ENCODE measurements around the gene PAQR3. TPM values are rescaled to one million over a fixed set of nuclear protein-coding genes. Genes with fewer than 3 reads are reported as not detected.
"Not testable (repeated sequence)": the region's sequence is repeated elsewhere in the genome, so short reads cannot be mapped to it uniquely, and the experiment has no call there.

Gene PAQR3
- total RNA-seq, 1 experiment from 2014 or later, result 75.6 TPM

DNA sequence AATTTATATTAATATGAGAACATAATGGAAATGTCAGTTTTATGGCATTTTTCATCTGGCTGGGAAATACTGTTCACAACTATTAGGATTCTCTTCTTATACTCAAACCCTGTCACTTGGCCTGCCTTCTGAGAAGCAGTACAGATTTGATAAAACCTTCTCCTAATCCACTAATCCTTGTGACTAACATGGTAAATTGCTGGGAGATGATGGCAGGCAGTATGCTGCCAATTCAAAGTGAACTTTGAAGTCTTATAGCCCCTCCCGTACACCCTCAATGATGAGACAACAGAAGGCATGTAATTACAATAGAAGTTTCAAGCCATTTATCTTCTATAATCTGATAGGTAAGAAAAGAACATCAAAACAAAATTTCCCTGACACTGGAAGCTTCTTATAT lies 36.9 kb downstream of the PAQR3 start:
- Histone ChIP-seq H3K27ac (peak overlapping the region; percentile 24; the same call in 1 of the 2 replicates), H3K9me3 (replicated peaks) (no peaks in the 10 kb centered on the region), H3K4me1 (peaks cover 27% of the 10 kb centered on the region), H3K27me3 (no peaks in the 10 kb centered on the region), H3K36me3 (no peaks in the 10 kb centered on the region), H3K4me3 (no peak overlapping the region)
- peak; percentile 31 to 62 for DNase-seq

DNA sequence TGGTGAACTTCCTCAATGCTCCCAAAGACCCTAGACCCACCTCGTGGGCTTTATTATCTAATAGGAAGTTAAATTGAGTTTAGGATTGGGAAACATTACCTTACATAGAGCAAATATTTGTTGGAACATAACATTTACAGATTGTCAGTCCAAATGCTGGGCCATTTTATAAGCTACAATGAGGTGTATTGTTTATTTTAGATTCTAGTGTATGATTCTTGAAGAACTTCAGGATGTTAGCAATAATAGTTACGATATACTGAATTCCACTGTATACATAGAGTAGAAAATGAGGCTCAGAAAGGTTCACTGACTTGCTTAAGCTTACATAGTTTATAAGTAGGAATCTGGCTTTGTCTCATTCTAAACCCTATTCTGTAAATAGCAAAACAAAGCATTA lies 37.4 kb downstream of the PAQR3 start:
- no peaks in the 10 kb centered on the region for H3K9me3 ChIP-seq (replicated peaks)
- H3K27ac ChIP-seq, result peak overlapping the region; percentile 24; the same call in 1 of the 2 replicates
- H3K4me3 ChIP-seq, result no peak overlapping the region
- peaks cover 27% of the 10 kb centered on the region for H3K4me1 ChIP-seq
- no peaks in the 10 kb centered on the region for H3K36me3 ChIP-seq
- H3K27me3 ChIP-seq, result no peaks in the 10 kb centered on the region
- DNase-seq, result no peak

DNA sequence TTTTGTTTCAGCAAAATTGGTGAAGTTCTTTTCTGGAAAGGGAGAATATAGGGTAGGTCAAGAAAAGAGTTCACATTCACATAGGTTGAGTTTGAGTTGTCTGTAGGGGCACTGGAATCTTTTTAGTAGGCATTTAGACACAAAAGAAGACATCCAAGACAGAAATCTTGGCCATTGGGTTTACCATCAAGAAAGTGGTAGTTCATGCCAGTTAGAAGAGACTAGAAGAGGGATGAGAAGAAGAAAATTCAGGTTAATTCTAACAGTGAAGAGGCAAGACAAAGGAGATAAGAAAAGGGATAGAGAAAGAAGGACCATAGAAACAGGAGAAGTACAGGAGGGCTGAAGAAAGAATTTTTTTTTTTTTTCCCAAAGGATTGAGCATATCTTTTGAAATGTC lies 39.9 kb downstream of the PAQR3 start:
- Histone ChIP-seq H3K4me3 (no peak overlapping the region), H3K4me1 (peaks cover 27% of the 10 kb centered on the region), H3K27me3 (no peaks in the 10 kb centered on the region), H3K27ac (no peak overlapping the region), H3K9me3 (replicated peaks) (no peaks in the 10 kb centered on the region), H3K36me3 (peaks cover 4% of the 10 kb centered on the region; the same call in 1 of the 2 replicates)
- no peak for DNase-seq

DNA sequence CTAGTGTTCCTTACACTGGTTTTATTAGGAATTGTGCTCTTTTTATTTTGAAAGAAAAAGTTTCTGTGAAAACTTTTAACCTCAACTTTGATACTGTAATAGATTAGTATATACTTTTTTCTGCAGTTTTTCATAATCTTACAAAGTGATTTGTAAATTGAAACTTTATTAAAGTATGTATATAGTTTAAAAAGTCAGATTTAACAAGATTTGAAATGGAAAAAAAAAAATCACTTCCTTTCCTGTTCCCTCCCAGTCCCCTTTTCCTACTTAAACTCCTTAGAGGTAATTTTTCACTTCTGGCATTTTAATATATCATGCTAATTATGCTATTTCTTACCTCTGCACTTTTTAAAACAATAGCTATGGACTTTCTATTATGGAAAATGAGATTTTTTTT lies 49.3 kb downstream of the PAQR3 start:
- no peaks in the 10 kb centered on the region for H3K27me3 ChIP-seq
- DNase-seq, result no peak

DNA sequence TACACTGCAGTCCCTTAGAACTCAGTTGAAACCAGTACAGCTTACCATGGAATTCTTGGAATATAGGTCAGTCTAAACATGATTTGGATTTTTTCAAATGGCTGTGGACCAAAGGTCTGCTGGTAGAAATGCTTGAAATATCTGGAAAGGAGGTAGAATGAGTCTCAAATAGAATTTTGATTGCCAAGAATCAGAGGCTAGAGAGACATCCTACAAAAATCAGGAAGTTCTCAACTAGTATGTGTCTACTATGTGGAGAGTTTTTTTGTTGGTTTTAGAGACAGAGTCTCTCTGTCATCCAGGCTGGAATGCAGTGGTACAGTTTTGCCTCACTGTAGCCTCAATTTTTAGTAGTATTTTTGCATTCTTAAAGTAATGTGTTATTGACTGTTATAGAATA lies 53.6 kb downstream of the PAQR3 start:
- no peak overlapping the region for H3K27ac ChIP-seq
- H3K9me3 ChIP-seq (replicated peaks), result no peaks in the 10 kb centered on the region
- no peaks in the 10 kb centered on the region for H3K27me3 ChIP-seq
- no peaks in the 10 kb centered on the region for H3K4me1 ChIP-seq
- H3K4me3 ChIP-seq, result no peak overlapping the region
- H3K36me3 ChIP-seq, result peaks cover 17% of the 10 kb centered on the region; the same call in 1 of the 2 replicates
- DNase-seq, result no peak

More for the DNA sequence above, 49.3 kb downstream of the PAQR3 start:
- H3K27ac ChIP-seq, result no peak overlapping the region
- H3K36me3 ChIP-seq, result peaks cover 22% of the 10 kb centered on the region
- H3K4me3 ChIP-seq, result no peak overlapping the region
- no peaks in the 10 kb centered on the region for H3K4me1 ChIP-seq
- H3K9me3 ChIP-seq (replicated peaks), result no peaks in the 10 kb centered on the region

DNA sequence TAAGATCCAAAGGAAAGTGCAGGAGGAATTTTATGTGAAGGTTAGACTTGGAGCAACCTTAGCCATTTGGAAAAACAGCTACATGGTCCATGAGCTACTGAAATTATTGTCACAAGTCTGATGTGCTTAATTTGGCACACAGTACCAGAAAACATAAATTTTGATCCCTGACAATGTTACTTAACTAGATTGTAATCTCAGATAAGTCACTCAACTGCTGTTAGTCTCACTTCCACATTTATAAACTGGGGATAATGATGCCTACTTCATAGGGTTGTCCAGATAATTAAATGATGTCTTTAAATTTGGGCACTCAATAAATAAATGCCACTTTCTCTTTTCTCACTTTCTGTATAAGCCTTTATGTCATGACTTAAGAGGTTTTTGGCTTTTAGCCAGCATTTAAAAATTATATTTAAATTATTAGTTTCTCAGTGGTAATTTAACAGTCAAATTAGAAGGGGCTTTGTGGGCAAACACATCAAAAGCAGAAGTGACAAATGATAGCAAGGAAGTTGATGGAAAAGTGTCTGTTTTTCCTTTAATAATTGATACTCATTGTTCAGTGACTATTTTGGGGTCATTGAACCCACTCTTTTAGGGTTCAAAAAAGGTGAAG lies 58.3 kb downstream of the PAQR3 start:
- no peaks in the 10 kb centered on the region for H3K4me1 ChIP-seq
- no peaks in the 10 kb centered on the region for H3K9me3 ChIP-seq (replicated peaks)
- no peak for DNase-seq
- H3K27me3 ChIP-seq, result no peaks in the 10 kb centered on the region
- peaks cover 24% of the 10 kb centered on the region for H3K36me3 ChIP-seq
- no peak overlapping the region for H3K4me3 ChIP-seq
- no peak overlapping the region for H3K27ac ChIP-seq

DNA sequence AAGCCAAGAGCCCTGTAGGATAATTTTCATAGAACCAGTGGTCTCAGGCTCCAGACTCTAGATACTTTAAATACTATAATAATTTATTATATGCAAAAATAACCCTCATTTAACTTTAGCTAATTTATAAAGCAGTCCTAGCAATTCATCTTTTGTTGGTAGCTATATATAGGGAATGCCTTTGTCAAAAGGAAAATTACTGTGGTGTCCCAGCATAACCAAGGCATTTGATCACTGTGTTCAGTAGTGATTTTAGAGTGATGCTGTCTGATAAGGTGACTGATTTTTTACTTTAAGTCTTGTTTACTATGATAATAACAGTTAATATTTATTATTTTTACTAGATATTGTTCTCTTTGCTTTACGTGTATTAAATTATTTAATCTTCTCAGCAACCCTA lies 61.2 kb downstream of the PAQR3 start:
- H3K9me3 ChIP-seq (replicated peaks), result no peaks in the 10 kb centered on the region
- no peak overlapping the region for H3K4me3 ChIP-seq
- H3K36me3 ChIP-seq, result peaks cover 39% of the 10 kb centered on the region
- no peak overlapping the region for H3K27ac ChIP-seq
- no peaks in the 10 kb centered on the region for H3K4me1 ChIP-seq
- no peak for DNase-seq
- no peaks in the 10 kb centered on the region for H3K27me3 ChIP-seq

DNA sequence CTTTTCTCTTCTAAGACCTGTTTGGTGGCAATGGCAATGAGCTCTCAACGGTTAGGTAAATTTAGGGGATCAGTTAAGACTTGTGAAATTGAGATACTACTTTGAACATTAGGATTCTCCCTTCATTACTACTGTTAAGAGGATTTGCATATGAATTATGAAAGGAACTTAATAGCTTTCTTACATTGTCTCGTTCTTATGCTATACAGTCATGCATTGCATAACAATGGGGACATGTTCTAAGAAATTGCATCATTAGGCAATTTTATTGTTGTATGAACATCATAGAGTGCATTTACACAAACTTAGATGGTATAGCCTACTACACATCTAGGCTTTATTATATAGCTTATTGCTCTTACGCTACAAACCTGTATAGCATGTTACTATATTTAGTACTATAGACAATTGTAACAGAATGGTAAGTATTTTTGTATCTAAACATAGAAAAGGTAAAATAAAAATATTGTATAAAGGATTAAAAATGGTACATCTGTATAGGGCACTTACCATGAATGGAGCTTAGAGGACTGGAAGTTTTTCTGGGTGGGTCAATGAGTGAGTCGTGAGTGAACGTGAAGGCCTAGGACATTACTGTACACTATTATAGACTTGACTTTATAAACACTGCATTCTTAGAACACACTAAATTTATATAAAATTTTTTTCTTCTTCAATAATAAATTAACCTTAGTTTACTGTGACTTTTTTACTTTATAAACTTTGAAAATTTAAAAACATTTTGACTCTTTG lies 62.5 kb downstream of the PAQR3 start:
- no peak for DNase-seq
- no peak overlapping the region for H3K4me3 ChIP-seq
- H3K4me1 ChIP-seq, result no peaks in the 10 kb centered on the region
- peaks cover 46% of the 10 kb centered on the region for H3K36me3 ChIP-seq
- H3K27ac ChIP-seq, result no peak overlapping the region
- no peaks in the 10 kb centered on the region for H3K27me3 ChIP-seq
- no peaks in the 10 kb centered on the region for H3K9me3 ChIP-seq (replicated peaks)

DNA sequence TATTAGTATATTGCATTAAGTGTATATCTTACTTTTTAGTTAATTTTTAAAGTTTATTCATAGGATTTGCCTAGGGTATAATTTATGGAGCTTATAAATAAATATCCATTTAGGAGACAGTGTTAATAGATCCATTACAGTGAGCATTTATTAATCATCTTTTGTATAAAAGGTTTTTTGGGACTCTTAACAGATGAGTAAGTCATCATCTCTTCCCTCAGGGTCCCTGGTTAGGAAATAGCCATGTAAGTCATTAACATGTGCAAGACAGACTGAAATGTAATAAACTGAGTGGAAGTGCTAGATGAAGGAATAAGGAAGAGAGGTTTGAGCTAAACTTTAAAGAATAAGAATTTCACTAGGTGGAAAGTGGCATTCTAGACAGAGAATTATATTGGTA lies 69.2 kb downstream of the PAQR3 start:
- no peaks in the 10 kb centered on the region for H3K4me1 ChIP-seq

DNA sequence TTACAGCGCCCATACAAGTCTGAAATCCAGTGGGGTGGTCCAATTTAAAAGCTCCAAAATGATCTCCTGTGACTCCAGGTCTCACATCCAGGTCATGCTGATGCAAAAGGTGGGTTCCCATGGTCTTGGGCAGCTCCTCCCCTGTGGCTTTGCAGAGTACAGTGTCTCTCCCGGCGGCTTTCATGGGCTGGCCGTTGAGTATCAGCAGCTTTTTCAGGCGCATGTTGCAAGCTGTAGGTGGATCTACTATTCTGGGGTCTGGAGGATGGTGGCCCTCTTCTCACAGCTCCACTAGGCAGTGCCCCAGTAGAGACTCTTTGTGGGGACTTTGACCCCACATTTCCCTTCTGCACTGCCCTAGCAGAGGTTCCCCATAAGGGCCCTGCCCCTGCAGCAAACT lies 70.5 kb downstream of the PAQR3 start:
- not testable (repeated sequence) for DNase-seq; H3K4me1 ChIP-seq; H3K9me3 ChIP-seq (replicated peaks); H3K27ac ChIP-seq; H3K27me3 ChIP-seq; H3K4me3 ChIP-seq
- peaks cover 50% of the 10 kb centered on the region for H3K36me3 ChIP-seq

More for the DNA sequence above, 69.2 kb downstream of the PAQR3 start:
- Histone ChIP-seq H3K27ac (no peak overlapping the region), H3K27me3 (no peaks in the 10 kb centered on the region), H3K9me3 (replicated peaks) (no peaks in the 10 kb centered on the region), H3K4me3 (no peak overlapping the region), H3K36me3 (peaks cover 56% of the 10 kb centered on the region)
- DNase-seq, result no peak

DNA sequence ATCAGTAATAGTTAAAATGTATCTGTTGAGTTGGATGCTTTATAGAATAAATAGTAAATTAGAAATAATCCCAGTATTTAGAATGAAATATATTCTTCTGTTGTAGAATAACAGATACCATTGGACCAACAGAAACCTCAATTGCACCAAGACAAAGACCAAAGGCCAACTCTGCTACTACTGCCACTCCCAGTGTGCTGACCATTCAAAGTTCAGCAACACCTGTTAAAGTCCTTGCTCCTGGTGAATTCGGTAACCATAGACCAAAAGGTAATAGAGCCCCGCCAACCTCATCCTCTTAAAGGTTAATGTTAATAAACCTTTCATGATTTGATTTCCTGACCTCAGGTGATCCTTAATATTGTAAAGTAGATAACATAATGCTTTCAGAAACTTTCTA lies 73.8 kb downstream of the PAQR3 start:
- Histone ChIP-seq H3K36me3 (peaks cover 29% of the 10 kb centered on the region), H3K4me1 (no peaks in the 10 kb centered on the region), H3K4me3 (no peak overlapping the region), H3K27me3 (no peaks in the 10 kb centered on the region), H3K9me3 (replicated peaks) (no peaks in the 10 kb centered on the region), H3K27ac (no peak overlapping the region)
- no peak for DNase-seq

DNA sequence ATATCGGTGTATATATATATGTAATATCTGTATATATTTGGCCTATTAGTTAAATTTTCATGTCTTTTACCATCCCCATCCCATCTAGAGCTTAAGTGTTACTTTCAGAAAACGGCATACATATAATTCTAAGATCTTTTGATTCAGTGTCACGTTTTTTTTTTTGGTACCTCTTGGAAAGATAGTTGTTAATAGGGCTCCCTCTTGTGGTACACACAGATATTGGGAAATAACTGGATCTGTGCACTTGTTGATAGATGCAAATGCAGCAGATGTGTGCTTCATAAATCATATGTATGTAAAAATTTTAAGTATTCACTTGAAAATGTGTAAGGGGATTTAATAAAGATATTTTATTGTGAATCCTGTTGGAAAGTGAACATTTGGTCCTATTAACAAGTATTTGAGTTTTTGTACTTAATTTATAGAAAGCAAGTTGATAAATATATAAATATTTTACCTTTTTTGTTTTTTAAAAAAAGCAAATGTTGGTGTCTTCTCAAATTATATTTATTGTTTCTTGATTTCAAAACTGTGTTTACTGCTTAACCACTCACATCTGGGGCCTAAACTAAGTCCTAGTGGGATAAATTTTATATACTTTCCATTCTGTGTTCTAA lies 74.7 kb downstream of the PAQR3 start:
- H3K4me1 ChIP-seq, result no peaks in the 10 kb centered on the region
- H3K27ac ChIP-seq, result no peak overlapping the region
- no peaks in the 10 kb centered on the region for H3K9me3 ChIP-seq (replicated peaks)
- no peak overlapping the region for H3K4me3 ChIP-seq
- peak; percentile 53 to 90 for DNase-seq
- H3K36me3 ChIP-seq, result peaks cover 29% of the 10 kb centered on the region
- H3K27me3 ChIP-seq, result no peaks in the 10 kb centered on the region

DNA sequence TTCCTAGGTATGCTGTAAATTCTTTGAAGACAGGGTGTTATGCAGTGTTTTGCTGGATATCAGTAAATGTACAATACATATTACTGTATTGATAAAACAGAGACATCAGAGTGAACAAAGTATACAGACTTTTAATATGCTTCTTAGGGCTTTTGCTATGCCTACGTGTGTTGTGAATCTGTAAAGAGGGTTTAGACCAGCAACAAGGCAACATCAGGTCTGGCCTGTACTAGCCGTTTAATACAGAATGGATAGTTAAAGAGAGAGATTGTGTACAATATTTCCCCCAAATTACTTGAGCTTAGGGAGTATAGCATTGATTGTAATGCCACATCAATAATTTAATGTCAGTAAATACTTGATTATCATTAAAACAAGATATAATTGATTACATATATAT lies 75.2 kb downstream of the PAQR3 start:
- H3K36me3 ChIP-seq, result peaks cover 34% of the 10 kb centered on the region
- H3K4me3 ChIP-seq, result no peak overlapping the region
- H3K9me3 ChIP-seq (replicated peaks), result no peaks in the 10 kb centered on the region
- DNase-seq, result no peak
- no peaks in the 10 kb centered on the region for H3K27me3 ChIP-seq
- H3K4me1 ChIP-seq, result no peaks in the 10 kb centered on the region
- no peak overlapping the region for H3K27ac ChIP-seq

DNA sequence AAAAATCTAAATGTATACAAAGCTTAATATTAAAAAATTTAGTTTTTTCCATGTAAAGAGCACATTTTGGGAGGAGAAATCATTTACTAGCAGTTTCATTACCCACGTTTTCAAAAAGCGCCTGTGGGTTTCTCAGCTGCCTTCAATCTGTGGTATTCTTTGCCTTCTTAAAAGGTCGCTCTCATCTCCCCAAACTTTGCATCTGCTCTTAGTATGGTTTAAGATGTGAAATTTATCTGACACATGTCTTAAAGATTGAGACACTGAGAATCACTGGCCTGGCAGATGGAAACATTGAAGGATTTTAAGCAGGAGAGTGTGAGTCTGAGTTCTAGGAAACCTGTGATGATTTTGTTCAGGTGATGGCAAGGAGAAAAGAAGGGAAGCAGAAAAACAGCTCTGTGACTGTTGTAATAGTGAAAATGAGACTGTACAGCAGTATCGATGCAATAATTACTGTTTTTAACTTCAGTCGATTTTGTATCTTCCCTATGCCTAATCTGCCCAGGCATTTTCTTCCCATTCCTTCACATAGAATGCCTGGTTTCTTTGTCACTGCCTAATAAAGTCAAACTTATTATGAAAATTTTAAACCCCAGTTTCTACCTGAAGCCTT lies 75.9 kb downstream of the PAQR3 start:
- Histone ChIP-seq H3K27ac (no peak overlapping the region), H3K4me1 (no peaks in the 10 kb centered on the region), H3K36me3 (peaks cover 33% of the 10 kb centered on the region), H3K4me3 (no peak overlapping the region), H3K9me3 (replicated peaks) (no peaks in the 10 kb centered on the region), H3K27me3 (no peaks in the 10 kb centered on the region)
- no peak for DNase-seq

DNA sequence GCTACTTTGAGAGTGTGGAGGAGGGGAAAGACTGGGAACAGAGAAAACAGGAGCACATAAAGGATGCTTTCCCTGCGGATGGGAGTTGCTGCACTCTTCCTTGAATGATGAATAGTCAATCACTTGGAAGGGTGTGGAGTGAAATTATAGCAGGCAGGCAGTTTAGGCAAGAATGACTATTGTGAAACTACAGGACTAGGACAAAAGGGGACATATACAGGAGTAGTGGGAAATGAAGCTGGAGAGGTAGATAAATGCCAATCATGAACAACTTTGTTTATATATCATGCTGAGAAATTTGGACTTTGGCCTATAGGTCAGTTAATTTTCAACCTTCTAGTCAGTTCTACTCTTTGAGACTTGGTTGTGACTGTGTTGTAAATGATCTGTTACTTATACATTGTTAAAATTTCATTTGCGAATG lies 76.9 kb downstream of the PAQR3 start:
- Histone ChIP-seq H3K9me3 (replicated peaks) (no peaks in the 10 kb centered on the region), H3K36me3 (peaks cover 22% of the 10 kb centered on the region), H3K27ac (no peak overlapping the region), H3K4me3 (no peak overlapping the region), H3K4me1 (no peaks in the 10 kb centered on the region), H3K27me3 (no peaks in the 10 kb centered on the region)
- DNase-seq, result no peak

Measured in SJCRH30 (cell line).